Activated CD8-positive, alpha-beta memory T cell treated with anti-CD3 and anti-CD28 coated beads, Interleukin-2, amount 50 U/mL, for 24 hours (primary cell): Measurements from ENCODE around the gene ZNF232.
"Not testable (repeated sequence)": the region's sequence is repeated elsewhere in the genome, so short reads cannot be mapped to it uniquely, and the experiment has no call there.

Experiments
- DNase-seq: peaks from one replicate; pipeline ENCODE4 v3.0.0-alpha.2; 2020; ENCODE audit errors: extremely low read depth

ZNF232 gene

DNA sequence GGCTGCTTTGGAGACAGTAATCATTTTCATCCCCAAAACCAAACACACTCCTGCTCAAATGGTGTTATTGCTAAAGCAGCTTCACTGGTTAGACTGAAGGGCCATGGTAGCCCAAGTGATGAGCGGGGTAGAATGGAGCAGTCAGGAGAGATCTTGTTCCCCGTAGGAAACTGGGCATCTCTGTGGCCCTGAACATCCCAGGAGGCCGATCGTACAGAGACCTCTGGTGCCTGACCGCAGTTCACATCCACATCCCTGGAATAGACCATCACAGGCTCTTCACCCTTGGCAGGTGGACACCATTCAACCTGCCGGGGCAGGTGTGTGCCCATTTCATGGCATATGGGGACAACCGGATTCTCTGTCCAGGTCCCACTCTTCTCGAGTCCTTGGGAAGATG lies 18.1 kb upstream of the ZNF232 start:
- DNase-seq, result not testable (repeated sequence)

GRCh38 chr17:5128905-5129535 lies 17.3 kb upstream of the ZNF232 start:
- DNase-seq, result no peak

DNA sequence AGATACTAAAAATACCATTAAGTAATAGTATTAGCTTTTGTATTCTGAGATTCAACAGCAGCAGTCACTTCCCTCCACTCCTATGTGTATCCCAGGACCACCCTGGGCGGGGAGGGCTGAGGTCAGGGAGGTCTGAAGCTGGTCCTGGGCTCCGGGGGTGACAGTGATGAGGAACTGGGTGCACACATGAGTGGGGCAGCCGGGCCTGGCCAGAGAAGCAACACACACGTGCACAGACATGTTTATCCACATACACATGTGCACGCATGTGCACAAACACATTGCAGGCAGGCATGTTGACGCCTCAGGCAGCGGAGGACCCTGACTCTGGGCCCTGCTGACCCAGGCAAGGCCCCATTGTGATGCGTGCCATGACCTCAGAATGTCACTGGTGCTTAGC lies 16.7 kb upstream of the ZNF232 start:
- DNase-seq, result not testable (repeated sequence)

DNA sequence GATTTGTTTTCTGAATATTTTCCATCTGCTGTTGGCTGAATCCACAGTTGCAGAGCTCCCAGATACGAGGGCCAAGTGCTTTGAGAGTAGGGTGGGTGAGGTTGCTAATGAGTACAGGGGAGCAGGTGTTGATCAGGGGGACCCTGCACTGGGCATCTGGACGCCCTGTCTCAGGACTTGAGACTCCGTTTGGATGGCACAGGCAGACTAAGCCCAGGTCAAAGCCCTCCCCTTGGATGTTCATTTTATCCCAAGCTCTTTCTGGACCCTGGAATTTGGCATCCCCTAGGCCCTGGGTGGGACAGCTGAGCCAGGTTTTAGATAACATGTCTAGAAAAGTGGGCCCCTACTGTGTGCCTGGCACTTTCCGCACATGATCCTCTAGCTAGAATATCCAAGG lies 16.2 kb upstream of the ZNF232 start:
- DNase-seq, result no peak

DNA sequence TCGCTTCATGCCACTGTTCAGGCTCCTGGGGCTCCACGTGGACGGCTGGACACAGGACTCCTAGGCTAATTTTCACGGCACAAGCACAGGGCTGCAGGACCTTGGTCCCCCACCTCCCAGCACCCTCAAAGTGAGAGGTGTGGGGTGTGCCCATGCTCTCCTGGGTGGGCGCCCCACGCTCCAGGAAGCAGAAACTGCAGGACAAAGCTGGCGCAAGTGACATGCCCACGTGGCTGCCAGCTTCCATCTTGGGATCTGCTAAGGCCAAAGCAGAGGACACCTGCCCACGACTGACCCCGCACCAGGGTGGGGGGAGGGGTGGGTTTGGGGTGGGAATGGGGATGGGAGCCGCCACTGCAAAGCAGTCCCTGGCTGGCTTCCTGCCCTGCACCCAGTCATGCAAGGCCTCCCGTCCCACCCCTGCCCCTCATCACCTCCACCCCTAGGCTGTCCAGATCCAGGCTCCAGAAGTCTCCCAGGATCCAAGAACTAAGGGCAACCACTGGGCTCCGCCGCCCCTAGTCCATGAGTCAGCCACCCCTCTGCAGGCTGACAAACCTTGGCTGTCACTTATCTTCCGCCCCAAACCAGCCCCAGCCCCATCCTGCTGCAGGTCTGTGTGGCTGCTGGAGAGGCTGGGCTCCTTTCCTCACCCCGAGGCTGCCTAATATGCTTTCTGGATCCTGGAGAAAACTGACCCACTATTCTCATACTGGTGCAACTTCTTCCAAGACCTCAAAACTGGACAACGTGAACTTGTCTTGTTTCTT lies 15.2 kb upstream of the ZNF232 start:
- DNase-seq, result no peak

DNA sequence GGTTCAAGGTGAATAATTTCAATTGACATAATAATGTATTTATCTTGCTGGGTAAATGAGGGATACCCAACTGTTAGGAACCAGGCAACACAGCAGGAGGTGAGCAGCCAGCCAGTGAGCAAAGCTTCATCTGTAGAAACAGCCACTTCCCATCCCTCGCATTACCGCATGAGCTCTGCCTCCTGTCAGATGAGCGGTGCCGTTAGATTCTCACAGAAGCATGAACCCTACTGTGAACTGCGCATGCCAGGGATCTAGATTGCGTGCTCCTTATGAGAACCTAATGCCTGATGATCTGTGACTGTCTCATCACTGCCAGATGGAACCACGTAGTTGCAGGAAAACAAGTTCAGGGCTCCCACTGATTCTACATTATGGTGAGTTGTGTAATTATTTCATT lies 13.2 kb upstream of the ZNF232 start:
- not testable (repeated sequence) for DNase-seq

DNA sequence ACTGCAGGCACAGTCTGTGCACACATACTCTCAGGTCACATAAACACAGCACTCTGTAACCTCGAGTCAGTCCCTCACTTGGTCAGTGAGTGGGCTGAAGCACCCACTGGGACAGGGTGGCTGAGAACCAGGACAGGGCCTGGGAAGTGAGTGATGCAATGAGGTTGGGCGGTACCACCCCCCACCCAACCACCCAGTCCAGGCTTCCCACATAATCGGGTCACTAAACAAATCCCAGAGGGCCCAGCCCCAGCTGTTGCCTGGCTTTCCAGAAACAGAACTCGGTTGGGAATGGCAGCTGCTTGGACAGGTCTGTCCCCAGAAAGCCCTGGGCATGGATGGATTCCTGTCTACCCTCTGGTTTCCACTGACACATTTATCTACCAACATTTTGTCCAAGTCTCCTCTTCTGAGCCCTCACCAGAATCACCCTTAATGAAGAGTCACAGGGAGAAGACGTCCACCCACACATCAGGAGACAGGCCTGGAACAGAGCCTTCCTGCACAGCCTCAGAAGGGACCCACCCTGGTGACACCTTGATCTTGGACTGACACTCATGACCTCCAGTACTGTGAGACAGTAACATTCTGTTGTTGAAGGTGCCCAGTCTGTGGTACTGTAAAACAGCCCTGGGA lies 12.6 kb upstream of the ZNF232 start:
- DNase-seq, result not testable (repeated sequence)

GRCh38 chr17:5123343-5124124 lies 11.9 kb upstream of the ZNF232 start:
- no peak for DNase-seq

- no peak for DNase-seq
Measured at GRCh38 chr17:5122586-5123342, 11.1 kb upstream of the ZNF232 start.

DNA sequence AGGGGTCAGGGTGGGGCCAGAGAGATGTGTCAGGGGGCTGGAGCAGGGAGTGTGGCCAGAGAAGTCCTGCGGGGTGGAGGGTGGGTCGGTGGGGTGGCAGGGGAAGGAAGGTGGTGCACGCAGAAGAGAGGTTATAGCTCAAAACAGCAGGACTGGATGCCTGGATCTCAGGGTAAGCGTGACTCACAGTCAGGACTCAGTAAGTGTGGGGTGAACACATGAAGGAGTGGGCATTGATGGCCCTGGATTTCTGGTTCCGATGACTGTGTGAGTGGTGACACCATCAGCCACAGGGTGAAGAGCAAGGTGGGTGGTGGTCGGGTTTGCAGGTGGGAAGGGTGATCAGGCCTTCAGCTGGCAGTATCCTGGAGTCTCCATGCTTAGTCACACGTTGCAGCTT lies 10.4 kb upstream of the ZNF232 start:
- DNase-seq, result not testable (repeated sequence)

DNA sequence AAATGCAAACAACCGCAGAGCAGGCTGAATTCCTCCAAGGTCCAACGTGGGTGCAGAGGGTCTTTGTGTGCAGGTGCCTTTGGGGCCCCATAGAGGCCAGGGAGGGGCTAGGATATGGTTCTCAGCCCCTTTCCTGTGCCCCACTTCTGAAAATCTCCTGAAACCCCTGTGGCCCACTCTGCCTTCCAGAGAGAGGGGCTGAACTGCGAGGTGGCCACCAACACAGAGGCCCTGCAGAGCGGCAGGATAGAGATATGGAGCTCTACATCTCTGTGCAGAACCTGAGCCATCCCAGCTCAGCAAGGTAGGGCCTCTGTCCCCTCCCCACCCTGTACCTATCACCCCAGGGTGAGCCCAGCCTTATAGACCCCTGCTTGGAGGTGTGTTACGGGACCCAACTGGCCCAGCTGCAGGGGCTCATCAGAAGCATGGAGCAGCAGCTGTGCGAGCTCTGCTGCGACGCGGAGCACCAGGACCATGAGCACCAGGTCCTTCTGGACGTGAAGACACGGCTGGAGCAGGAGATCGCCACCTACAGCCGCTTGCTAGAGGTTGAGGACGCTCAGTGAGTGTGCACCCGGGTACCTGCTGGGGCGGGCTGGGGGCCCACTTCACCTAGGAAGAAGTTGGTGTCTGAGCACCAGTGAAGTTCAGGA lies 9.6 kb upstream of the ZNF232 start:
- no peak for DNase-seq

GRCh38 chr17:5120436-5121185 lies 8.9 kb upstream of the ZNF232 start:
- DNase-seq, result not testable (repeated sequence)

- DNase-seq, result no peak
Measured at GRCh38 chr17:5120036-5120435, 8.4 kb upstream of the ZNF232 start.

- DNase-seq, result no peak
Measured at GRCh38 chr17:5118219-5118618, 6.5 kb upstream of the ZNF232 start.

DNA sequence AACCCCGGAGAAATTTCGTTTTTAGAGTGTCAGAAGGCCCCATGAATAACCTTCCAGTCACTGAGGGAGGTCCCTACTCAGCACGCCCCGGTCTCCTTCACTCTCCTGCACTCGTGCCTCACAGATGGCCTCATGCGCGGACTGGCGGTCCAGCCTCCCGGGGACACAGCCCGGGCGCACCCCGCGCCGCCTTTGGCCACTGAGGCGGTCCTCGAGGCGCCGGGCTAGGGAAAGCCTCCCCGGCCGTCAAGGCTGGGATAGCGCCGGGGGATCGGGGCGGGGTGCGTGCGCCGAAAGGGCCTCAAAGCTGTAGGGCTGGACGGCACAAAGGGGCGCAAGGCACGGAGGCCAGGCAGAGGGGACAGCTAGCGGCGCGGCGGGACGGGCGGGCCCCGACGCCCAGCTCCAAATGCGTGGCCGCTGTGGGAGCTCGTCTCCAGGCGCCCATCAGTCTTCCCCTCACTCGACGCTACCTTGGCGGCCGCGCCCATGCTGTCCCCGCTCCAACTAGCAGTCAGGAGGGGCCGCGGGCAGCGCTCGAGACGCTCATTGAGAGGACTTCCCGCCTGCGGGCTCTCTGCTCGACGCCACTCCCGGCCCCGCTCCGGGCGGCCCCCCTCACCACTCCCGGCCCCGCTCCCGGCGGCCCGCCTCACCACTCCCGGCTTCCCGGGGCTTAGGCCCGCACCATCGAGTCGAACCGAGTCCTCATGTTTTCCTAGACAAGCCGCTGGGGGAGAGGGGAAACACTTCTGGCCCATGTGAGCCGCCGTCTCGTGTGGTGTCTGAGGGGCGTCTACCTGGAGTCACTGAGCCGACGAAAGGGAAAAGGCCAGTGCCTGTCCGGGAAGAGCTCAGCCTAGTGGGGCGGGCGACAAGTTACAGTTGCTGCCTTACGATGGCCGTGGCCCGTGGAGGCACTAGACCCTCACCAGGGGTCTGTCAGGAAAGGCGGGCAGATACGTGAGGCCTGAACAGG lies 4.3 kb upstream of the ZNF232 start, which contains the start of gene USP6:
TSS of gene USP6 (plus strand) at position 360 of the 979 bp plus-strand sequence. CDS start 14,336 bp downstream, outside the sequence.
- DNase-seq, result no peak

GRCh38 chr17:5110816-5111215 lies 862 bp downstream of the ZNF232 start:
- DNase-seq, result no peak

DNA sequence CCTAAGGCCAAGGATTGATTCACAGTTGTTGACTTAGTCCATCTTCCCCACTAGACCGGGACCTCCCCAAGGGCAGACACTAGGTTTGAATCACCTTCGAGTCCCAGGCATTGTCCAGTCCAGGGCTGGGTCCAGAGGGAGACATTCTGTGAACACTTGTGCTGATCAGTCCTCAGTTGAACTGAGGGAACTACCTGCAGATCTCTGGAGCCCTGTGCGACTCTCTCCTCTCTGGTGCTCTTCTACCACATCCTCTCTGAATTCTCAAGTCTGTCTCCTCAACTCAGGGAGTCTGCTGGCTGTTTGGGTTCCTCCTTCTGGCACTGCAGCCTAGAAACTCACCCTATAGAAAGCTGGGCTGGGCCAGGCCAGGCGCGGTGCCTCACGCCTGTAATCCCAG lies 10.8 kb downstream of the ZNF232 start:
- no peak for DNase-seq

GRCh38 chr17:5099271-5099670 lies 12.4 kb downstream of the ZNF232 start:
- no peak for DNase-seq
